Gastroesophageal sphincter (tissue), 3 donors: ENCODE measurements around the gene PLCG1.

Source experiments
- CTCF ChIP-seq, 4 experiments: fragments of 200-600 bp in 2 of 4; fragments of 450-650 bp in 2 of 4; sonication (generic) in 1 of 4; IDR thresholded peaks; one replicate each; pipeline ENCODE4 v1.5.1; 2017 to 2019; ENCODE audit warnings: antibody characterized with exemption in 4 of 4, mild to moderate bottlenecking in 2 of 4, moderate library complexity in 2 of 4
- EP300 ChIP-seq: sonication (generic); formaldehyde crosslinking; IDR thresholded peaks from one replicate; pipeline ENCODE4 v1.6.1; 2017; ENCODE audit warnings: antibody characterized with exemption, mild to moderate bottlenecking

- no peak for TF ChIP-seq CTCF (IDR thresholded peaks at IDR 0.05)
- no peak for TF ChIP-seq EP300
These were observed 24.5 kb downstream of the PLCG1 start for GRCh38 chr20:41161886-41162285.
